GDM1 (cell line): ENCODE data around the gene CLCF1.
A peak's percentile ranks its signal among the peaks of the same experiment; 100 is the strongest.
"Not testable (repeated sequence)": the region's sequence is repeated elsewhere in the genome, so short reads cannot be mapped to it uniquely, and the experiment has no call there.

Experiments
- DNase-seq: peaks from one replicate; lab custom pipeline; 2025; lab: John Stamatoyannopoulos, UW

CLCF1 gene

DNA sequence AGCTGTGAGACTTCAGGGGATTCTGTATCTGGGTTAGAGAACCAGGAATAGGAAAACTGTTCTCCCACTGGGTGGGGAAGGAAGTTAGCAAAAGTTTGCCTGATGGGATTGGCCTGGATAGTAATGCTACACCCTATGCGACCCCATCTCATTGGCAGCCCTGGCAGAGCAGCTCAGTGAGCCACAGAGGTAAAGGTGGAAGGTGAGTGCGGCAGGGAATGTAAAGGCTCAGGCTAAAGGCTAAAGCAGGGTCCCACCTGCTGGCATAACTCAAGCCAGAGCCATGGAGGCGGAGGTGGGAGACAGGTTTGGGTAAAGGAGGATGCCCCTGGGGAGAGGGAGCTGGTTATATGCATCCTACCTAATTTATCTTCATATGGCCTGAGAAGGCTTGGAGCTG, 51.3 kb downstream of the CLCF1 start:
- DNase-seq: no peak

DNA sequence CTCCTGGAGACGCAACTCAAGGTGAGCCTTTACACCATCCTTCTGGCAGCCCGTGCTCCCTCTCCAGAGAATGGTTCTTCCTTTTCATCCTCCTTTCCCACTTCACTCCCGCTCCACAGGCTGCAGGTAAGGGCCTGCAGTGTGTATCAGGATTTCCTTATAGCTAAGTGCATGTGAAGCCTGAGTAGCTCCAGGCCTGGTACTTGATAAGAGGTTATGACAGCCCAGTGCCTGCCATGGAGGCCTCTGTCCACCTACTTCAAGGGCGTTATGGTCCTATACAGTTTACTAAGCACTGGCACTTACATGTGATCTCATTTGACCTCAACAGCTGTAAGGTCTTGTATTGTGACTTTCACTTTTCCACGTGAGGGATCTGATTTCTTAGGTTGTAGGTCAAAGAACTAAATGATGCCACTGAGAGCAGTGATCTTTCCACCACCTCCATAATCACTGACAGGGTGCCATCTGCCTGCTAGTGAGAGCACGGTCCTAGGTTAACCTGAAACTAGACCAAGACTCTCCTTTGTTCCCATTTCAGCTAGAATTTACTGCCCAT, 52.0 kb downstream of the CLCF1 start:
- no peak for DNase-seq

DNA sequence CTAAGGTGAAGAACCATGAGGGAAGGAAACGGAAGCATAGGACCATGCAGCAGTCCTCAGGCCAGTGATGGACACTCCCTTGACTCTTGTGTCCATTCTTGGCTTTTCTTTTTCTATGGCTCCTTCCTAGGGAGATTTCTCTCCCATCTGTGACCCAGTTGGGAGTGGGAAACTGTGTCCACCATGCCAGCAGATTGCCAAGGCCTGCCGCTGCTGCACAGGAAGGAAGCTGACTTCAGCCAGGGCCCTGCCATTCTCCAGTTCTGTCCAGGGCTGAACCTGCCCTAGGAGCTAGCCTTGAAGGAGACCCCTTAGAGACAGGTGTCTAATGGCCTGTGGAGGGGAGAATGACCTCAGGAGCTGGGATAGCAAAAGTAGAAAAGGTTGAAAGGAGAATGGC, 52.7 kb downstream of the CLCF1 start:
- no peak for DNase-seq

DNA sequence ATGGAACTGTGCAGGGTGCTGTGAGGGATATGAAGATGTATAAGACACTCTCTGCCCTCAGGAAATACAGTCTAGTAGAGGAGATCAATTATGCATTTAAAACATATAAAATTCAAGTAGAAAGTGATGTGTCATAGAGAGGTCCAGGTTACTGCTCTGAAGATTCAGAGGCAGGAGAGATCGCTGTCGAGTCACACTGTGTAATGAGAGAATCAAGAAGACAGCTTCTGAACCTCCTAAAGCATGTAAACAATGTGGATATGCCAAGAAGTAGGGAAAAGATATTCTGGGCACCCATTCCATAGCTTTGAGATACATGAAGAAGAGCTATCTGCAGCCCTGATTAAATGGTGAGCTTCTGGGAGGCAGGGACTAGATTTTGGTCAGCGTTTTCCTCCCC, 53.4 kb downstream of the CLCF1 start:
- DNase-seq: no peak

DNA sequence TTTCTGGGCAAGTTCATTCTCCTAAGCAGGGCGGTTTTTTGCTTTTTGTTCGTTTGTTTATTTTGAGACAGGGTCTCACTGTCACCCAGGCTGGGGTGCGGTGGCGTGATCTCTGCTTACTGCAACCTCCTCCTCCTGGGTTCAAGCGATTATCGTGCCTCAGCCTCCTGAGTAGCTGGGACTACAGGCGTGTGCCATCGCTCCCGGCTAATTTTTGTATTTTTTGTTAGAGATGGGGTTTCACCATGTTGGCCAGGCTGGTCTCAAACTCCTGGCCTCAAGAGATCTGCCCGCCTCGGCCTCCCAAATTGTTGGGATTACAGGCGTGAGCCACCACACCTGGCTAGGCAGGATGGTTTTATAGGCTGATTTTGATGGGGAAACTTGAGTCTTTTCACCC, 54.5 kb downstream of the CLCF1 start:
- DNase-seq: not testable (repeated sequence)

DNA sequence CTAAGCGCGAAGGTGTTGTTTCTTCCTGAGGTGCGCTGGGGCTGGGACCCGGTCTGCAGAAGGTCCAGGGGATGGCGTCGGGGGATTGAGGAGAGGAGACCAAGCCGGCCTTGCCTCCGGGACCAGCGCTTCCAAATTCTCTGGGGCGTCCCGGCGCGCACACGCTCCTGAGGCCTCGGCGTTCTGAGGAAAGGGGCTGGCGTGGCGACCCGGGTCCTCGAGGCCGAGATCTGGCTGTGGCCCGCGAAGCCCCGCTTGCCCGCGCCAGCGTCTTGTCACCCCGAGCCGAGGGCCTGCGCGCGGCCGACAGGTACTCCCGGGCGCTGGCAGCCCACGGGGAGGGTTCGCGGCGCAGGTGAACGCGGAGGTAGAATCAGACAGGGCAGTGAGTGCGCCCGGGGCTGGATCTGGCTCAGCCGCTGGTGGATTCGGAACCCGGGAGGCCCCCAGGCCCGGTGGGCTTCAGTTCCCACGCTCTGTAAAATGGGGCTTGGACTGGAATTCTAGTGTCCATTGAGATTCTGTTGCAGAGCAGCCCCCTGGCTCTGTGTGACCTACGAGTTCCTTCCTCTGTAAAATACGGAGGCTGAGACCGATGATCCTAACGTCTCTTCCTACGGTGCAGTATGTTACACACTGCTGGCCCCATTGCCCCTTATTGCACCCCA, 55.4 kb downstream of the CLCF1 start:
- DNase-seq: no peak

DNA sequence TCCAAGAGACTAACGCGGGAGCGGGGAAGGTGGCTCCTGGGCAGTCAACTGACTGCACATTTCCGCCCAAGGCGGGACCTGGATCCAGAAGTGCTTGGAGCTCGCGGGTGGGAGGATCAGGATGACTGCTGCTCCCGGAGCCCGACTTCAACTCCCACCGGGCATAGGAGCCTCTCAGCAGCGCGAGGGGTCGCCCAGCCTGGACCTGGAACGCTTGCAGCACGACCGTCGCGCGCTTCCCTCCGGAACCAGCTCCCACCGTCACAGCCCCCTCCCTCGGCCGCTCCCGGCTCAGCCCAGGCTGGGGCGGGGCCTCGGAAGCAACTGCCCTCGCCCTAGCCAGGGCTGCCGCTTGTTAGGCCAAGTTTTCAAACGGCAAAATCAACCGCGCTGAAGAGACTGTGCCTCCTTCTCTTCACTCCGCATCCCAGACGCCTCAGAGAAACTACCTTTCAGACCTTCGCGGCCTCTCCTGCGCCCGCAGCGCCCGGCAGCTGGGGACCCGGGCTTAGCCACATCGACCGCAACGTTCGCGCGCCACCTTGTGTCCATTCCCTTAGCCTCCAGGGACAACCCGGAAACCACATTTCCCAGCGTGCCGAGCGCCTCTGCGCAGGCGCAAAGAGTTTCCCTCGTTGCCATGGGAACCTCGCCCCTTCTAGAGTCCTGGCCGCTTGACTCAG, 56.1 kb downstream of the CLCF1 start:
- peak; percentile 92 for DNase-seq

DNA sequence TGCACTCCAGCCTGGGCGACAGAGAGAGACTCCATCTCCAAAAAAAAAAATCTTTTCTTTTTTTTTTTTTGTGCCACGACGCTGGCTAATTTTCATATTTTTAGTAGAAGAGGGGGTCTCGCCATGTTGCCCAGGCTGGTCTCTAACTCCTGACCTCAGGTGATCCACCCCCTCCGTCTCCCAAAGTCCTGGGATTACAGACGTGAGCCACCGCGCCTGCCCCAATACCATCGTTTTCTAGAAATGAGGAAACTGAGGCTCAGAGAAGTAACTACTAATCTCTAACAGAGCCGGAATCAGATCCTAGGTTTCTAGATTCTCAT, 56.6 kb downstream of the CLCF1 start:
- DNase-seq: no peak

DNA sequence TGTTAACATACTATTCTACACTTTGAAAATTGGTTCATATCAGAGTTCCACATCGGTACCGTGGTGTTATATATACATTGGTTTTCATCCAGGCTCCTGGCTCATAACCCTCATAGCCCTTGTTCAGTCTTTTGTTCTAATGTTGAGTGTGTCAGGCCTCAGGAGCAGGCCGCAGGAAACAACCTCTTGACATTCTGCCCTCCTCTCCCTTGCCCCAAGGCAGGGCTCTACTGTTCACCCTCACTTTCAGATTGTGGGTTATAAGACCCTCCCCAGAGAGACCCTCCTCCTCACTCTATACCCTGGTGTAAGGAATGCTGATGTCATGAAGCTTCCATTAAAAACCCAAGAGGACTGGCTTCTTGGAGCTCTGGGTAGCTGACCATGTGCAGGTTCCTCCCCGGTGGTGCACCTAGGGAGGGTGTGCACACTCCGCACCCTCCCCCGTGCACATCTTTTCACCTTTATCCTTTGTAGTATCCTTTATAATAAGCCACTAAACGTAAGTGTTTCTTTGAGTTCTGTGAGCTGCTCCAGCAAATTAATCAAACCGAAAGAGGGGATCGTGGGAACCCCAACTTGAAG, 58.0 kb downstream of the CLCF1 start:
- no peak for DNase-seq

DNA sequence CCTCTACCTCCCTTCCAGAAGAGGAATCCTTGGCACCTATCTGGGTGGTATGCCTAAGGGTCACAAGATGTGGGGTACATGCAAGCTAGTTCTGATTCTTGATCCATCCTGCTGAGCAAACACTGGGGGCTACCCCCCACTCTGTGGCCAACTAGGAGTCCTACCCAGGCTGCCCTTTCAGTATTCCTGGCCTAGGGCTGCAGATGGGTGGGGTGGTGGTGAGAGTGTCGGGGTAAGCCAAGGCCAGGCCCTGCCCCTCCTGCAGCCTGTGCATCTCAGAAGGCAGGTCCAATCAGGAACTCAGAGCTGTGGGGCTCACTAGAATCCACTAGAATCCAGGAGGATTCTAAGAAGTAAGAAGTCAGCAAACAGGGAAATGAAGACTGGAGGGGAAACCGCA, 59.2 kb downstream of the CLCF1 start:
- DNase-seq: no peak
